HUES6 (cell line): ENCODE data around the gene BRD1.

Source experiments
- H3K27ac ChIP-seq: 2 replicates; pipeline ENCODE4 v1.7.0; 2013; ENCODE audit warnings: low read depth, mild to moderate bottlenecking, low read length, inconsistent platforms
- H3K27me3 ChIP-seq: 2 replicates; pipeline ENCODE4 v1.6.1; 2013; ENCODE audit warnings: low read length; ENCODE audit not compliant: control insufficient read depth, insufficient read depth
- H3K36me3 ChIP-seq: 2 replicates; pipeline ENCODE4 v1.6.1; 2013; ENCODE audit warnings: low read length; ENCODE audit not compliant: control insufficient read depth, insufficient read depth
- H3K4me1 ChIP-seq: 2 replicates; pipeline ENCODE4 v1.6.1; 2013; ENCODE audit warnings: low read length; ENCODE audit not compliant: control insufficient read depth, insufficient read depth
- H3K4me3 ChIP-seq: 2 replicates; pipeline ENCODE4 v1.5.1; 2013; ENCODE audit warnings: low read depth, low read length
- H3K9ac ChIP-seq: one replicate; pipeline ENCODE4 v1.6.1; 2013; ENCODE audit warnings: mild to moderate bottlenecking, low read length
- H3K9me3 ChIP-seq: 2 replicates; pipeline ENCODE4 v1.6.1; 2013; ENCODE audit warnings: low read depth, low read length; ENCODE audit not compliant: control insufficient read depth, insufficient read depth

BRD1 gene

DNA sequence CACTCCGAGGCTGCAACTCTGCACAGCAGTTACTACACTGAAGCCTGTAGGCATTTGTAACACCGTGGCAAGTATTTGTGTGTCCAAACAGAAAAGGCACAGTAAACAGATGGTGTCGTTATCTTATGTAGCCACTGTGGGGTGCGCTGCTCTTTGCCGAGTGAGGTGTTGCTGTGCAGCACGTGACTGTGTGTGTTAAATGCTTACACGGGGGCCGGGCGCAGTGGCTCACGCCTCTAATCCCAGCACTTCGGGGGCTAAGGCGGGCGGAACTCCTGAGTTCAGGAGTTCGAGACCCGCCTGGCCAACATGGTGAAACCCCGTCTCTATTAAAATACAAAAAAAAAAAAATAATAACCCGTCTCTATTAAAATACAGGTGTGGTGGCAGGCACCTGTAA is 37.5 kb upstream of the BRD1 start:
- H3K9me3 ChIP-seq, result peaks cover 42% of the 10 kb centered on the region
- no peaks in the 10 kb centered on the region for H3K27me3 ChIP-seq
- no peaks in the 10 kb centered on the region; the same call in 1 of the 2 replicates for H3K4me1 ChIP-seq
- H3K27ac ChIP-seq, result no peak overlapping the region
- no peak overlapping the region for H3K4me3 ChIP-seq
- H3K9ac ChIP-seq, result no peak overlapping the region
- peaks cover 23% of the 10 kb centered on the region for H3K36me3 ChIP-seq

DNA sequence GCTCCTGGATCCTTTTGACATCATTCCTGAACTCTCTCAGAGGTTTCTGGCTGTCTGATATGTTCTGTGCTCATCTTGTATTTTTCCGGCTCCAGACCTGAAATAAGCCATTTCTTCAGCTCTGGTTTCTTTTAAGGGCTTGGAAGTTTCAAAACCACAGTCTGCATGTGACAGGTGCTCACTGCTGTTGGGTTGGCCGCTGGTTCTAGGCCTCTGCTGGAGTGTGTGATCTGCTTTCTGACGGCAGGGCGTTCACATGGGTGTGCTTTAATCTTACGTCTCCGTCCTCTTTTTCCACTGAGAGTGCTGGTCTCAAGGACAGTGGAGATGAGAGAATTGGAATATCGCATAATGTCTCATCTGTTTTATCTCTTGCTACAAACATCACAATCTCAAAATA is 36.3 kb upstream of the BRD1 start:
- no peaks in the 10 kb centered on the region for H3K27me3 ChIP-seq
- no peak overlapping the region for H3K9ac ChIP-seq
- peaks cover 18% of the 10 kb centered on the region; the same call in 1 of the 2 replicates for H3K36me3 ChIP-seq
- no peak overlapping the region for H3K4me3 ChIP-seq
- H3K4me1 ChIP-seq, result no peaks in the 10 kb centered on the region; the same call in 1 of the 2 replicates
- peaks cover 30% of the 10 kb centered on the region for H3K9me3 ChIP-seq
- no peak overlapping the region for H3K27ac ChIP-seq

DNA sequence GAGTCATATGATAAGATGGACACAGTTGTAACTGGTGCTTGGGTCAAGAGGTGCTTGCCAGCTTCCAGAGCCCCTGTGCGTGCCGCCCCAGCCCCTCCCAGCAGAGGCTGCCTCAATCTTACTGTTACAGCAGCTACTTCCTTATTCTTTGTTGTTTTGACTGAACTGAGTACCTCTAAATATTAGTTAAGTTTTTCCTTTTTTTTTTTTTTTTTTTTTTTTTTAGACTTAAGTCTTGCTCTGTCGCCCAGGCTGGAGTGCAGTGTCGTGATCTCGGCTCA is 34.8 kb upstream of the BRD1 start:
- Histone ChIP-seq H3K9ac (no peak overlapping the region), H3K27ac (no peak overlapping the region)

DNA sequence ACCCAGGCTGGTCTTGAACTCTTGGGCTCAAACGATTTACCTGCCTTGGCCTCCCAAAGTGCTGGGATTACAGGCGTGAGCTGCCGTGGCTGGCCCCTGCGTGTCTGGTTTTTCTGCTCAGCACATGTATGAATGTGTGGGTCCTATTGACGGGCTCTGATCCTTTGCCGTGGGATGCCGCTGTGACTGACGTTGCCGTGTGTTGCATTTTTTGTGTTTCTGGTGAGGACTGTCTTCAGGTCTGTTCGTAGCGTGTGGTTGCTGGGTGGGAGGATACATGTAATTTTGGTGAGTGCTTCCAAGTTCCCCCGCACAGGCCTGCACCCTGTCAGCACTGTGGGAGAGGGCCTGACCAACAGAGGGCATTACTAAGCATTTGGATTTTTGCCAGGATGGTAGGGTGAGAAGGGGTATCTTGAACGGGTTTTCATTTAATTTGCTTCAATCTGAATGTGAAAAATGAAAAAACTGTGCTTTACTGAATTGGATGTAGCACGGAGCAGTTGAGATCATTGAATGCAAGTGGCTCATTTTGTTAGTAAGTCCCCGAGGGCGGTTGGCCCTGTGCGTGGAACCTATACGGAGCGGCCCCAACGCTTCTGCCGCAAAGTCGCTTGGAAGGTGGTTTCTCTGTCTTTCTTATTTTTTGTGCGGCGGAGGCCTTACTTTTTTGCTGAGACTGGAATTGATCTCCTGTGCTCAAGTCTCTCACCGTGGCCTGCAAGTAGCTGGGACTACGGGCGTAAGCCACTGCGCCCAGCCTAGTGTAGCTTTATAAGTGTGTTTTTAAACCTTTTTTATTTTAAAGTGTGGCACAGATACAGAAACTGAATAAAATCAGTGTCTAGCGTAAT is 34.2 kb upstream of the BRD1 start:
- no peak overlapping the region for H3K27ac ChIP-seq
- H3K4me3 ChIP-seq, result no peak overlapping the region
- peaks cover 2% of the 10 kb centered on the region; the same call in 1 of the 2 replicates for H3K4me1 ChIP-seq
- H3K27me3 ChIP-seq, result no peaks in the 10 kb centered on the region
- H3K36me3 ChIP-seq, result peaks cover 11% of the 10 kb centered on the region; the same call in 1 of the 2 replicates
- no peak overlapping the region for H3K9ac ChIP-seq
- H3K9me3 ChIP-seq, result peaks cover 20% of the 10 kb centered on the region; the same call in 1 of the 2 replicates

More for the DNA sequence above, 34.8 kb upstream of the BRD1 start:
- Histone ChIP-seq H3K4me3 (no peak overlapping the region), H3K36me3 (peaks cover 12% of the 10 kb centered on the region; the same call in 1 of the 2 replicates), H3K27me3 (no peaks in the 10 kb centered on the region), H3K4me1 (peaks cover 2% of the 10 kb centered on the region; the same call in 1 of the 2 replicates), H3K9me3 (peaks cover 24% of the 10 kb centered on the region)

DNA sequence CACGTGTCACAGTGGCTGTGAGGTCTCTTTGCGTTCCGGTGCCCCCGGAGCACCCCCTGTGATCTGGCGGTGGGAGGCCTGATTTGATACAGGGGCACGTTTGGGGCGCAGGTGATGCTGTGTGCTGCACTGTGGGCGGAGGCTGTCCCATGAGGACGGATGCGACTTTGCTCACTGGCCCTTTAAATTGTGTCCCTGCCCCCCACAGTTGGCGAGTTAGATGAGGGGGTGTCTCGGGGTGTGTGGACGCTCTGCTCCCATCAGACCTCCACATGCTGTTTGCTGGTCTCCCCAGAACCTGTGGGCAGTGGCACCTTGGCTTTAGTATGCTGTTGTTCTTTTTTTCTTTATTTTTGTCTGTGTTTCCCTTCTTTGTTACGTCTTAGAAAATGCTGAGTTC is 31.2 kb upstream of the BRD1 start:
- no peak overlapping the region for H3K27ac ChIP-seq
- H3K4me1 ChIP-seq, result peaks cover 19% of the 10 kb centered on the region
- 0 out of 2 replicates have a peak, but pooled peaks cover 3% of the 10 kb centered on the region for H3K36me3 ChIP-seq
- H3K4me3 ChIP-seq, result no peak overlapping the region
- no peak overlapping the region for H3K9ac ChIP-seq
- no peaks in the 10 kb centered on the region for H3K9me3 ChIP-seq
- H3K27me3 ChIP-seq, result no peaks in the 10 kb centered on the region

DNA sequence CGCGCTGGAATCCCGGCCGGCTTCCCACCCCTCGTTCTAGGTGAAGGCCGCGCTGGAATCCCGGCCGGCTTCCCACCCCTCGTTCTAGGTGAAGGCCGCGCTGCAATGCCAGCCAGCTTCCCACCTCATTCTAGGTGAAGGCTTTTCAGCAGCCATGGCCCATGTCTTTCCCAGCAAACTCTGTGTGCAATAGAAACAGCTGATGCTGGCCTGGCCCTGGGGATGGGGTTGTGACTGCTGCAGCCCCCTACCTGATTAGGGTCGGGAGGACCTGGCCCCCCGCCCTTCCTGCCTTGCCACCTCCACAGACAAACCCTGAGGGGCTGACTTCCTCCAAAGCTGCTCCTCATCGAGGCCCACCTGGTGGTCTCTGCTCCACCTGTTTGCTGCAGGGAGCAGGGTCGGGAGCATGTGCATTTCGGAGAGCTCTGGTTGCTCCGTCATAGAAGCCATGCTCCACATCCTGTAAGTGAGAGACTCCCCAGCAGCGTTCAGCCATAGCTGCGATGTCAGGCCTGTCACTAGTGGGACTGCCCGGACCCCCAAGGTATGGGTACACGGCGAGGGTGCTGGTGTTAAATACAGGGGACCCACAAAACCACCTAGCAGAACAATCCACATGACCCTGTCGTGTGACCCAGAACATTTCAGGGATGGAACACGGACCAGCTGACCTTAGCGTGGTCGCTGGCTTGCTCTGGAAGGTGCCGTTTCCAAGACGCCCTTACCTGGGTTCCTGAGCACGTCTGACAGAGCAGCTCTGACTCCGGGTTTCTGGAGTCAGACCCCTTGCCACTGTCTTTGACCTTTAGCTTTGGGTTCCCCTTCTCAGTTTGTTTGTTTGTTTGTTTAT is 29.3 kb upstream of the BRD1 start:
- H3K27me3 ChIP-seq, result peaks cover 12% of the 10 kb centered on the region
- peaks cover 19% of the 10 kb centered on the region for H3K4me1 ChIP-seq
- no peak overlapping the region for H3K4me3 ChIP-seq
- no peak overlapping the region for H3K9ac ChIP-seq
- H3K36me3 ChIP-seq, result 0 out of 2 replicates have a peak, but pooled peaks cover 3% of the 10 kb centered on the region
- H3K9me3 ChIP-seq, result no peaks in the 10 kb centered on the region
- no peak overlapping the region for H3K27ac ChIP-seq

DNA sequence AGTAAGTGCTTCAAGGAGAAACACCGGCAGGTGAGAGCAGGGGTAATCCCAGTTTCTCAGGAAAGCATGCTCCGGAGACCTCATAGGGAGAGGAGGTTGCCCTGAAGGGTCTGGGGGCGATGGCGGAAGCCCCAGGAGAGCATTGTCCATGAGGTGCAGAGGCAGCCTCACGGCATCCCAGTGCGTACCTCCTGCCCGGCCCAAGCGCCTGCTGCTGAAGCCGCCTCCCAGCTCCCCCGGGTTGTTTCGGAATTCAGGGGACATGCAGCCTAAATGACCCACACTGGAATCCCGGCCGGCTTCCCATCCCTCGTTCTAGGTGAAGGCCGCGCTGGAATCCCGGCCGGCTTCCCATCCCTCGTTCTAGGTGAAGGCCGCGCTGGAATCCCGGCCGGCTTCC is 28.7 kb upstream of the BRD1 start:
- H3K4me3 ChIP-seq, result no peak overlapping the region
- H3K36me3 ChIP-seq, result 0 out of 2 replicates have a peak, but pooled peaks cover 3% of the 10 kb centered on the region
- H3K27me3 ChIP-seq, result peaks cover 19% of the 10 kb centered on the region
- H3K27ac ChIP-seq, result no peak overlapping the region
- H3K9me3 ChIP-seq, result no peaks in the 10 kb centered on the region
- H3K9ac ChIP-seq, result no peak overlapping the region
- H3K4me1 ChIP-seq, result peaks cover 19% of the 10 kb centered on the region

DNA sequence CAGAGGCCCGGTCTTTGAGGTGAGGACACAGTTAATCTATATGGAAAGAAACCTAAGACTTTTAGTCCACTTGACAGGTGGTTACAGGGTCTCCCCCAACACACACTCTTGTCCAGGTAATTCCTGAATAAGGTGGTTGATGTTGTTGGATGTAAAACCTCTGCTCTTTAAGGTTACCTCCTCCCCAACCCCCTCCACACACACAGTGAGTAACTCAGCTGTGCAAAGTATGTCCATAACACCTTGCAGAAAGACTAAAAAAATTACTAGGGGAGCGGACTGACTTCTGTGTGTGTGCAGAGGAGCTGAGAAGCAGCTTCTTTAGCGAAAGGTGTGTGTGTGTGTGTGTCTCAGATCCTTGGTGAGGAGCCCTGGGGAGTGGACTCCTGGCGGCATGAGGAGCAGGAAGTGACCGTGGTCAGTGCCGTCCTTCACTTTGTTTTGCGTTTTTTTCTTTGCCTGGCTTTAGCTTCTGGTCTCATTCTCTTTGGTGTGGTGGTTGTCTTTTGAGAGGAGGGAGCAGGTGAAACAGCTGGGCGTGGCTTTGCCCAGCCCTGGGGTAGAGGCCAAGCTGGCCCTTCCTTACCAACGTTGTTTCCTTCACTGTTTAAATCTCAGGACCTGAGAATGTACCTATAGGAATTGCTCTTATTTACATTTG is 27.7 kb upstream of the BRD1 start:
- H3K4me1 ChIP-seq, result peaks cover 19% of the 10 kb centered on the region
- H3K36me3 ChIP-seq, result 0 out of 2 replicates have a peak, but pooled peaks cover 3% of the 10 kb centered on the region
- no peak overlapping the region for H3K9ac ChIP-seq
- H3K9me3 ChIP-seq, result no peaks in the 10 kb centered on the region
- peak overlapping the region; percentile 98 for H3K4me3 ChIP-seq
- no peak overlapping the region for H3K27ac ChIP-seq
- peaks cover 29% of the 10 kb centered on the region for H3K27me3 ChIP-seq

DNA sequence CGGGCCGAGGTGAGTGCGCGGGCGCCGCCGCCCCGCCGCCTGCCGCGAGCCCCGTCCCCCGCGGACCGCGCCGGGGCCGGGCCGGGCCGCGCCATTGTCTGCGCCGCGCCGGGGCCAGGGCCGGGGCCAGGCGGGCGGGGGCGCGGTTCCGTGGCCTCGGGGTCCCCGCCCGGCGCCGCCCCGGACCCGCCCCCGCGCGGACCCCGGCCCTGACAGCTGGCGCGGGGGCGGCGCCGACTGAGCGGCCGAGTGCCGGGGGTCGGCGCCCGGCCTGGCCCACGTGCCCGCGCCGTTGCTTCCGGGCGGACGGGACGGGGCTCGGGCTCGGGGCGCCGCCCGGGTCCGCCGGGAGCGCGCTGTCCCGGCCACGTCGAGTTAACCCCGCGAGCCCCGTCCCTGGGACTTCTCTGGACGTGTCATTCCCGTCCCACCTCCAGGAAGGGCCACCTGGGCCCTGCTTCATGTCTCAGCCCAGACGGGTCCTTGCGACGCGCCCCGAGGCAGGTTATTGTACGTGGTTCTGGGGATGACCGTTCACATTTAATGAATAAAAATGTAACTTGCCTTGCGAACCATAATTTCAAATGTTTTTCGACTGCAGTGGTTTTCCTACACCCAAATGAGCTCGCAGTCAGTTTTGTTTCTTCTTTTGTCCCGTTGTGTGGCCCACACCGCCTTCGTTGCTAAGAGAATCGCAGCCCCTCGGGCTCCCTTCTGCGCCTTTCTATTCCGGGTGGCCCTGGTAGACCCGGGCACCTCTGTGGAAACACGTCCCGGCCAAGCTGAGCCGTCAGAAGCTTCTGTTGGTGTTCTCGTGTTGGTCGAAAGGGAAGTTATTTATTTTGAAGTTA is 26.5 kb upstream of the BRD1 start:
- Histone ChIP-seq H3K4me3 (peak overlapping the region; percentile 98), H3K27me3 (peaks cover 40% of the 10 kb centered on the region), H3K9me3 (no peaks in the 10 kb centered on the region), H3K27ac (no peak overlapping the region), H3K36me3 (0 out of 2 replicates have a peak, but pooled peaks cover 3% of the 10 kb centered on the region), H3K9ac (peak overlapping the region; percentile 78), H3K4me1 (peaks cover 19% of the 10 kb centered on the region)
